OCI-LY3 (cell line): Measurements from ENCODE around the gene ARID3A.

Experiments
- EZH2phosphoT487 ChIP-seq: fragments of 200-600 bp; shearing (Covaris generic); IDR thresholded peaks from 2 replicates; pipeline ENCODE4 v1.6.1; 2018; ENCODE audit warnings: antibody characterized with exemption, mixed run types, low read depth
- TF ChIP-seq, protein P1 (sequence below): fragments of 200-600, 300-600 bp; sonication (generic); IDR thresholded peaks from 2 replicates; pipeline ENCODE4 v1.5.1; 2014; ENCODE audit warnings: antibody characterized with exemption, low read length, low read depth

DNA sequence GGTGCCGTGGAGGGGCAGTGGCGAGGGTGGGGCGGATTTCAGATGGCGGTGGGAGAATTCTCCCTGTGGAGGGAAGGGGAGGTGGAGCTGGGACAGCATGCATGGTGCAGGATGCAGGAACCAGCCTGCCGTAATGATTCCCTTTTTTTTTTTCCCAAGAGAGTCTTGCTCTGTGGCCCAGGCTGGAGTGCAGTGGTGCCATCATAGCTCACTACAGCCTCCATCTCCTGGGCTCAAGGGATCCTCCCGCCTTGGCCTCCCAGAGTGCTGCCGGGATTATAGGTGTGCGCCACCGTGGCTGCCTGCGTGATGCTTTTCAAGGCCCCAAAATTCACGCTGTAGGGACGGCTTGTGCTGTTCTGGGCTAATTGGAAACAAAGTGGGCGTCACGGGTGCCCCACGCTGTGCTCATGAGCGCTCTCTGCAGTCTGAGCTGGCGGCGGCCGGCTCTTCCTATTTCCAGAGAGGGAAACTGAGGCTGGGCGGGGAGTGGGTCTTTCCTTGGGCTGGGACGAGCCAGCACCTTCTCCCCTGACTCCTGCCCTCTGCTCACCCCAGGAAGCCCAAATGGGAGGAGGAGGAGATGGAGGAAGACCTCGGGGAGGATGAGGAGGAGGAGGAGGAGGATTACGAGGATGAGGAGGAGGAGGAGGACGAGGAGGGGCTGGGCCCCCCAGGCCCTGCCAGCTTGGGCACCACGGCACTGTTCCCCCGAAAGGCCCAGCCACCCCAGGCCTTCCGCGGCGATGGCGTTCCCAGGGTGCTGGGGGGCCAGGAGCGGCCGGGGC, 6.2 kb downstream of the ARID3A start:
- TF ChIP-seq, protein P1, sequence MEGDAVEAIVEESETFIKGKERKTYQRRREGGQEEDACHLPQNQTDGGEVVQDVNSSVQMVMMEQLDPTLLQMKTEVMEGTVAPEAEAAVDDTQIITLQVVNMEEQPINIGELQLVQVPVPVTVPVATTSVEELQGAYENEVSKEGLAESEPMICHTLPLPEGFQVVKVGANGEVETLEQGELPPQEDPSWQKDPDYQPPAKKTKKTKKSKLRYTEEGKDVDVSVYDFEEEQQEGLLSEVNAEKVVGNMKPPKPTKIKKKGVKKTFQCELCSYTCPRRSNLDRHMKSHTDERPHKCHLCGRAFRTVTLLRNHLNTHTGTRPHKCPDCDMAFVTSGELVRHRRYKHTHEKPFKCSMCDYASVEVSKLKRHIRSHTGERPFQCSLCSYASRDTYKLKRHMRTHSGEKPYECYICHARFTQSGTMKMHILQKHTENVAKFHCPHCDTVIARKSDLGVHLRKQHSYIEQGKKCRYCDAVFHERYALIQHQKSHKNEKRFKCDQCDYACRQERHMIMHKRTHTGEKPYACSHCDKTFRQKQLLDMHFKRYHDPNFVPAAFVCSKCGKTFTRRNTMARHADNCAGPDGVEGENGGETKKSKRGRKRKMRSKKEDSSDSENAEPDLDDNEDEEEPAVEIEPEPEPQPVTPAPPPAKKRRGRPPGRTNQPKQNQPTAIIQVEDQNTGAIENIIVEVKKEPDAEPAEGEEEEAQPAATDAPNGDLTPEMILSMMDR = no peak
- TF ChIP-seq EZH2phosphoT487 = no peak
